HEK293 (cell line): ENCODE results near the gene USP12.

Experiments used
- CTCF ChIA-PET: fragments of 350-600 bp; formaldehyde crosslinking; extraction: SDS; loops from one replicate; lab custom pipeline; 2021; ENCODE audit warnings: antibody characterized with exemption; lab: Yijun Ruan, JAX
- POLR2A ChIA-PET: fragments of 300-600 bp; formaldehyde crosslinking; extraction: SDS; loops from one replicate; lab custom pipeline; 2020; ENCODE audit warnings: antibody characterized with exemption, inconsistent platforms; lab: Yijun Ruan, JAX
- H3K27ac ChIP-seq: fragments of 200-500 bp; sonication (Bioruptor generic); 2 replicates; pipeline ENCODE4 v1.5.1; 2014; ENCODE audit warnings: low read depth, low read length, control low read depth, inconsistent platforms; ENCODE audit errors: extremely low read depth
- H3K36me3 ChIP-seq, 2 experiments: fragments of 200-500 bp in 1 of 2; sonication (Bioruptor generic) in 1 of 2; 1 replicate in 1 of 2; 2 replicates in 1 of 2; pipeline ENCODE4 v1.5.1; 2014 to 2017; ENCODE audit warnings: inconsistent platforms in 2 of 2, low read length in 2 of 2; ENCODE audit not compliant: control insufficient read depth in 2 of 2, insufficient read depth in 1 of 2
- H3K4me1 ChIP-seq: fragments of 200-500 bp; sonication (Bioruptor generic); 2 replicates; pipeline ENCODE4 v1.5.1; 2014; ENCODE audit warnings: mild to moderate bottlenecking, low read length, inconsistent platforms; ENCODE audit not compliant: control insufficient read depth, insufficient read depth
- H3K4me3 ChIP-seq: 2 replicates; pipeline ENCODE4 v1.5.1; 2011; ENCODE audit warnings: low read depth, mild to moderate bottlenecking, control low read depth, low read length, moderate library complexity
- H3K9me3 ChIP-seq: fragments of 200-500 bp; sonication (Bioruptor generic); 2 replicates; pipeline ENCODE4 v1.5.1; 2014; ENCODE audit warnings: low read depth, low read length, inconsistent platforms; ENCODE audit not compliant: control insufficient read depth, insufficient read depth
- ATF2 ChIP-seq: fragments of 450-650 bp; formaldehyde crosslinking; IDR thresholded peaks from 2 replicates; pipeline ENCODE4 v1.5.1; 2016; ENCODE audit warnings: missing biosample characterization, missing genetic modification characterization, low read depth
- BCL11B ChIP-seq: fragments of 450-650 bp; formaldehyde crosslinking; IDR thresholded peaks from 2 replicates; pipeline ENCODE4 v1.5.1; 2016; ENCODE audit warnings: low read depth, missing biosample characterization, missing genetic modification characterization
- FEZF1 ChIP-seq: fragments of 450-650 bp; formaldehyde crosslinking; IDR thresholded peaks from 2 replicates; pipeline ENCODE4 v1.5.1; 2016; ENCODE audit warnings: missing biosample characterization, missing genetic modification characterization
- KLF1 ChIP-seq: fragments of 450-650 bp; formaldehyde crosslinking; IDR thresholded peaks from 2 replicates; pipeline ENCODE4 v1.5.1; 2016; ENCODE audit warnings: missing biosample characterization, missing genetic modification characterization
- KLF8 ChIP-seq: fragments of 450-650 bp; formaldehyde crosslinking; IDR thresholded peaks from 2 replicates; pipeline ENCODE4 v1.5.1; 2016; ENCODE audit warnings: missing biosample characterization, missing genetic modification characterization
- PATZ1 ChIP-seq: fragments of 450-650 bp; formaldehyde crosslinking; IDR thresholded peaks from 2 replicates; pipeline ENCODE4 v1.5.1; 2016; ENCODE audit warnings: missing biosample characterization, missing genetic modification characterization
- PRDM10 ChIP-seq: fragments of 450-650 bp; formaldehyde crosslinking; IDR thresholded peaks from 2 replicates; pipeline ENCODE4 v1.5.1; 2016; ENCODE audit warnings: missing biosample characterization, missing genetic modification characterization
- PRDM6 ChIP-seq: fragments of 450-650 bp; formaldehyde crosslinking; IDR thresholded peaks from 2 replicates; pipeline ENCODE4 v1.5.1; 2017; ENCODE audit warnings: missing biosample characterization, missing genetic modification characterization
- SCRT1 ChIP-seq: fragments of 450-650 bp; formaldehyde crosslinking; IDR thresholded peaks from 2 replicates; pipeline ENCODE4 v1.5.1; 2016; ENCODE audit warnings: missing biosample characterization, missing genetic modification characterization, borderline replicate concordance
- SP2 ChIP-seq: fragments of 450-650 bp; formaldehyde crosslinking; IDR thresholded peaks from 2 replicates; pipeline ENCODE4 v1.5.1; 2016; ENCODE audit warnings: missing biosample characterization, missing genetic modification characterization
- ZBTB11 ChIP-seq: fragments of 450-650 bp; formaldehyde crosslinking; conservative IDR thresholded peaks from 2 replicates; pipeline ENCODE4 v1.5.1; 2016; ENCODE audit warnings: low read depth, missing biosample characterization, missing genetic modification characterization
- ZBTB17 ChIP-seq: fragments of 450-650 bp; formaldehyde crosslinking; IDR thresholded peaks from 2 replicates; pipeline ENCODE4 v1.5.1; 2016; ENCODE audit warnings: missing biosample characterization, missing genetic modification characterization
- ZBTB20 ChIP-seq: fragments of 450-650 bp; formaldehyde crosslinking; IDR thresholded peaks from 2 replicates; pipeline ENCODE4 v1.5.1; 2016; ENCODE audit warnings: missing biosample characterization, missing genetic modification characterization
- ZEB2 ChIP-seq: fragments of 450-650 bp; formaldehyde crosslinking; IDR thresholded peaks from 2 replicates; pipeline ENCODE4 v1.5.1; 2016; ENCODE audit warnings: missing biosample characterization, missing genetic modification characterization
- ZNF138 ChIP-seq: fragments of 450-650 bp; formaldehyde crosslinking; IDR thresholded peaks from 2 replicates; pipeline ENCODE4 v1.5.1; 2016; ENCODE audit warnings: missing biosample characterization, missing genetic modification characterization, borderline replicate concordance
- ZNF248 ChIP-seq: fragments of 450-650 bp; formaldehyde crosslinking; IDR thresholded peaks from 2 replicates; pipeline ENCODE4 v1.5.1; 2017; ENCODE audit warnings: missing biosample characterization, missing genetic modification characterization
- ZNF341 ChIP-seq: fragments of 450-650 bp; formaldehyde crosslinking; IDR thresholded peaks from 2 replicates; pipeline ENCODE4; 2016; ENCODE audit warnings: low read depth, missing biosample characterization, missing genetic modification characterization
- ZNF354C ChIP-seq: fragments of 450-650 bp; formaldehyde crosslinking; IDR thresholded peaks from 2 replicates; pipeline ENCODE4 v1.5.1; 2016; ENCODE audit warnings: missing biosample characterization, missing genetic modification characterization, low read depth, borderline replicate concordance
- ZNF37A ChIP-seq: fragments of 450-650 bp; IDR thresholded peaks from 2 replicates; pipeline ENCODE4 v1.5.1; 2018; ENCODE audit warnings: missing biosample characterization, missing genetic modification characterization
- ZNF416 ChIP-seq: fragments of 450-650 bp; formaldehyde crosslinking; IDR thresholded peaks from 2 replicates; pipeline ENCODE4 v1.5.1; 2016; ENCODE audit warnings: missing biosample characterization, missing genetic modification characterization
- ZNF426 ChIP-seq: fragments of 450-650 bp; formaldehyde crosslinking; IDR thresholded peaks from 2 replicates; pipeline ENCODE4 v1.5.1; 2017; ENCODE audit warnings: missing biosample characterization, missing genetic modification characterization, mild to moderate bottlenecking, inconsistent platforms, moderate library complexity
- ZNF555 ChIP-seq: fragments of 450-650 bp; formaldehyde crosslinking; conservative IDR thresholded peaks from 2 replicates; pipeline ENCODE4 v1.5.1; 2017; ENCODE audit warnings: missing biosample characterization, mild to moderate bottlenecking, missing genetic modification characterization, inconsistent platforms
- ZNF558 ChIP-seq: fragments of 450-650 bp; formaldehyde crosslinking; IDR thresholded peaks from 2 replicates; pipeline ENCODE4 v1.5.1; 2016; ENCODE audit warnings: missing biosample characterization, missing genetic modification characterization
- ZNF654 ChIP-seq: fragments of 450-650 bp; formaldehyde crosslinking; IDR thresholded peaks from 2 replicates; pipeline ENCODE4 v1.5.1; 2016; ENCODE audit warnings: low read depth, missing biosample characterization, missing genetic modification characterization
- ZNF658 ChIP-seq: fragments of 450-650 bp; formaldehyde crosslinking; IDR thresholded peaks from 2 replicates; pipeline ENCODE4; 2016; ENCODE audit warnings: missing biosample characterization, missing genetic modification characterization
- ZNF776 ChIP-seq: fragments of 450-650 bp; formaldehyde crosslinking; IDR thresholded peaks from 2 replicates; pipeline ENCODE4 v1.5.0; 2017; ENCODE audit warnings: missing biosample characterization, missing genetic modification characterization, borderline replicate concordance

USP12 gene

GRCh38 chr13:27151798-27152599 lies 19.6 kb downstream of the USP12 start:
- Histone ChIP-seq H3K27ac (no peak overlapping the region), H3K4me1 (peaks cover 15% of the 10 kb centered on the region), H3K36me3 (no peaks in the 10 kb centered on the region; a peak in 1 of 3 replicates), H3K9me3 (no peaks in the 10 kb centered on the region), H3K4me3 (no peak overlapping the region)
- ChIA-PET POLR2A (no interaction called here), CTCF (no interaction called here)
- TF ChIP-seq ZNF354C (tag by site-specific recombination) (no peak), ZBTB11 (tag by site-specific recombination) (no peak), ZNF248 (no peak), ZNF341 (tag by site-specific recombination) (peak; percentile 58; the same call in 1 of the 2 replicates), ATF2 (tag by site-specific recombination) (no peak), ZNF426 (tag by site-specific recombination) (no peak), PATZ1 (tag by site-specific recombination) (no peak), ZNF416 (no peak), ZNF555 (tag by site-specific recombination) (no peak), PRDM10 (tag by site-specific recombination) (peak; percentile 68), KLF8 (tag by site-specific recombination) (0 out of 2 replicates have a peak, but pooled peaks have one; percentile 19), SCRT1 (tag by site-specific recombination) (no peak), SP2 (tag by site-specific recombination) (no peak), ZNF658 (no peak), BCL11B (tag by site-specific recombination) (no peak), ZNF776 (tag by site-specific recombination) (no peak), FEZF1 (peak; percentile 87), ZNF37A (no peak), ZNF654 (tag by site-specific recombination) (no peak), PRDM6 (no peak), KLF1 (tag by site-specific recombination) (0 out of 2 replicates have a peak, but pooled peaks have one; percentile 34), ZBTB20 (tag by site-specific recombination) (no peak), ZEB2 (tag by site-specific recombination) (no peak), ZNF558 (tag by site-specific recombination) (no peak), ZNF138 (tag by site-specific recombination) (no peak), ZBTB17 (tag by site-specific recombination) (no peak)
